GM21515 (cell line): ENCODE results near the gene PCDHGA1.
"Not testable (repeated sequence)": the region's sequence is repeated elsewhere in the genome, so short reads cannot be mapped to it uniquely, and the experiment has no call there.

Source experiments
- ATAC-seq: cut with Tn5 transposase; IDR thresholded peaks from one replicate; pipeline ENCODE4 v1.9.1; 2021; ENCODE audit not compliant: unreplicated experiment

Gene PCDHGA1

GRCh38 chr5:141346017-141346416 is 15.7 kb downstream of the PCDHGA1 start:
- not testable (repeated sequence) for ATAC-seq

GRCh38 chr5:141349917-141350619 is 19.8 kb downstream of the PCDHGA1 start, which contains the start of gene PCDHGB1:
PCDHGB1 (plus strand) TSS chr5:141350099; CDS start chr5:141350261, 162 bp downstream.
- ATAC-seq = no peak

DNA sequence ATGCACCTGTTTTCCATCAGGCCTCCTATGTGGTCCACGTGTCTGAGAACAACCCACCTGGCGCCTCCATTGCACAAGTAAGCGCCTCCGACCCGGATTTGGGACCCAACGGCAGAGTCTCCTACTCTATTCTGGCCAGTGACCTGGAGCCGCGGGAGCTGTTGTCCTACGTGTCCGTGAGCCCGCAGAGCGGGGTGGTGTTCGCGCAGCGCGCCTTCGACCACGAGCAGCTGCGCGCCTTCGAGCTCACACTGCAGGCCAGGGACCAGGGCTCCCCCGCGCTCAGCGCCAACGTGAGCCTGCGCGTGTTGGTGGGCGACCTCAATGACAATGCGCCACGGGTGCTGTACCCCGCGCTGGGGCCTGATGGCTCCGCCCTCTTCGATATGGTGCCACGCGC is 21.3 kb downstream of the PCDHGA1 start:
- no peak for ATAC-seq

DNA sequence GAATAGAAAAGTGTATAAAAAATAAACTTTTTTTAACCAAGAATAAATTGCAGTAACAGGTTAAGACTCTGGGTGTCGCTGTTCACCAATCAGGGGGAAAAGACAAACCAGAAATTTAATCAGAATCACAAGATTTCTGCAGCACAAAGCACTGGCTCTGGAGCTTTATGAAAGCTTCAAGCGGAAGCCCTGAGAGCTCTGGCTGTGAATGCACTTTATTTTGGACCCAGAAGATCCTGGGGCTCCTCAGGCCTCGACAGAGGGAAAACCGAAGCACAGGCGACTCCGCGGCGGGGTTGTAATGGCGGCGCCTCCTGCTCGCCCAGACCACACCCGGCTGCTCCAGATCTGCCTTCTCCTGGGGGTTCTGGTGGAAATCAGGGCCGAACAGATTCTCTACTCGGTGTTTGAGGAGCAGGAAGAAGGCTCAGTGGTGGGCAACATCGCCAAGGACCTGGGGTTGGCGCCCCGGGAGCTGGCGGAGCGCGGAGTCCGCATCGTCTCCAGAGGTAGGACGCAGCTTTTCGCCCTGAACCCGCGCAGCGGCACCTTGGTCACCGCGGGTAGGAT is 24.7 kb downstream of the PCDHGA1 start, which contains the start of gene PCDHGA4:
TSS of gene PCDHGA4 (plus strand) at position 122 of the 570 bp plus-strand sequence. CDS start at position 209, 87 bp downstream.
- no peak for ATAC-seq

- no peak for ATAC-seq
Observed at GRCh38 chr5:141355641-141356040, 25.3 kb downstream of the PCDHGA1 start.

GRCh38 chr5:141356133-141356532 is 25.8 kb downstream of the PCDHGA1 start:
- ATAC-seq = no peak

DNA sequence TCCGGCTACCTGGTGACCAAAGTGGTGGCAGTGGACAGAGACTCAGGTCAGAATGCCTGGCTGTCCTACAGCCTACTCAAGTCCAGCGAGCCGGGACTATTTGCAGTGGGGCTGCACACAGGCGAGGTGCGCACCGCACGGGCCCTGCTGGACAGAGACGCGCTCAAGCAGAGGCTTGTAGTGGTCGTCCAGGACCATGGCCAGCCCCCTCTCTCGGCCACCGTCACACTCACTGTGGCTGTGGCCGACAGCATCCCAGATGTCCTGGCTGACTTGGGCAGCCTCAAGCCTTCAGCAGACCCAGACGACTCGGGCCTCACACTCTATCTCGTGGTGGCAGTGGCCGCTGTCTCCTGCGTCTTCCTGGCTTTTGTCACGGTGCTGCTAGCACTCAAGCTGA is 26.6 kb downstream of the PCDHGA1 start:
- no peak for ATAC-seq

- peak; percentile 63 for ATAC-seq
Observed at GRCh38 chr5:141359790-141360426, 29.6 kb downstream of the PCDHGA1 start, which contains the start of gene PCDHGB2. PCDHGB2 (plus strand) TSS chr5:141359994; CDS start chr5:141360136, 142 bp downstream.

GRCh38 chr5:141360685-141361084 is 30.4 kb downstream of the PCDHGA1 start:
- no peak for ATAC-seq

DNA sequence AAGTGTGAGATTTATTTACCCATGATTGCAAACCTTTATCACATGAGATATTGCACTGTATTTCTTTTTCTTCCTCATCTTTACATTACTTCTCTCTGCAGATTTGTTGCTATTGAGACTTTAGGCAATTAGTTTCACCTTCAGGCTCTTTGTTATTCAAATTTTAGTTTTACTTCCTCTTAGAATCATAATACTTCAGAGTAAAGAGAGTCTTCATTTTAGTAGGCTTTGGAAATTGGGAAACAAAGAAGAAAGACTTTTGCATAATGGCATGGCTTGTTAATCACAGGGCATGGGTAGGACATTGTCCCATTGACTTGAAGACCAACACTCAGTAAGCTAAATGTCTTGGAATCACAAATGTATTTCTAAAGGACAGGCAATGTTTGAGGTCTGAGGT is 32.4 kb downstream of the PCDHGA1 start:
- no peak for ATAC-seq

GRCh38 chr5:141363952-141364660 is 33.8 kb downstream of the PCDHGA1 start, which contains the start of gene PCDHGA5:
PCDHGA5 (plus strand) TSS chr5:141364162; CDS start chr5:141364331, 169 bp downstream.
- ATAC-seq = no peak

- no peak for ATAC-seq
Observed at GRCh38 chr5:141366016-141366896, 35.9 kb downstream of the PCDHGA1 start.

DNA sequence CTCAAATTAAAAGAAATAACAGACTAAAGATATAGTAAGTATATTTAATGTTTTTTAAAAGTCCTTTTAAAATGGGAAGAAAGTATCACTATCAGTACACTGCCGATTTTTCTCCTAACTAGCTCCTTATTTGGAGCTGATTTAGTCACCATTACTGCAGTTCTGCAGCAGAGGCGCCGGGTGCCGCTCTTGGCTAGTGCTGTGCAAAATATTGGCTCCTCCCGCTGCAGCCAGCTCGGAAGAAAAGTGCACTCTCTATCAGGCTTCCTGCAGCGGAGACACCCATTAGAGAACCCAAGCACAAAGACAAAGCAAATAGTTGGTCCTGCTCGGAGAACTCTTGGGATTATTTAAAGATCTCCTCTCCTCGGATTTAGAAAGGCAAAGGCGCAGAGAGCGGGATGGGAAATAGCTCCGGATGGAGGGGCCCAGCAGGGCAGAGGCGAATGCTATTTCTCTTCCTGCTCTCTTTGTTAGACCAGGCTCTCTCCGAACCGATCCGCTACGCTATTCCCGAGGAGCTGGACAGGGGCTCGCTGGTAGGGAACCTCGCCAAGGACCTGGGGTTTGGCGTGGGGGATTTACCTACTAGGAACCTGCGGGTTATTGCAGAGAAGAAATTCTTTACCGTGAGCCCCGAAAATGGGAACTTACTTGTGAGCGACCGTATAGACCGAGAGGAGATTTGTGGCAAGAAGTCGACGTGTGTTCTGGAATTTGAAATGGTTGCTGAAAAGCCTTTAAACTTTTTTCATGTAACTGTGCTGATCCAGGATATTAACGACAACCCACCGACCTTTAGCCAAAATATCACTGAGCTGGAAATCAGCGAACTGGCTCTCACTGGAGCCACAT is 39.9 kb downstream of the PCDHGA1 start, which contains the start of gene PCDHGB3:
TSS of gene PCDHGB3 (plus strand) at position 249 of the 855 bp plus-strand sequence. CDS start at position 402, 153 bp downstream.
- peak; percentile 96 for ATAC-seq

DNA sequence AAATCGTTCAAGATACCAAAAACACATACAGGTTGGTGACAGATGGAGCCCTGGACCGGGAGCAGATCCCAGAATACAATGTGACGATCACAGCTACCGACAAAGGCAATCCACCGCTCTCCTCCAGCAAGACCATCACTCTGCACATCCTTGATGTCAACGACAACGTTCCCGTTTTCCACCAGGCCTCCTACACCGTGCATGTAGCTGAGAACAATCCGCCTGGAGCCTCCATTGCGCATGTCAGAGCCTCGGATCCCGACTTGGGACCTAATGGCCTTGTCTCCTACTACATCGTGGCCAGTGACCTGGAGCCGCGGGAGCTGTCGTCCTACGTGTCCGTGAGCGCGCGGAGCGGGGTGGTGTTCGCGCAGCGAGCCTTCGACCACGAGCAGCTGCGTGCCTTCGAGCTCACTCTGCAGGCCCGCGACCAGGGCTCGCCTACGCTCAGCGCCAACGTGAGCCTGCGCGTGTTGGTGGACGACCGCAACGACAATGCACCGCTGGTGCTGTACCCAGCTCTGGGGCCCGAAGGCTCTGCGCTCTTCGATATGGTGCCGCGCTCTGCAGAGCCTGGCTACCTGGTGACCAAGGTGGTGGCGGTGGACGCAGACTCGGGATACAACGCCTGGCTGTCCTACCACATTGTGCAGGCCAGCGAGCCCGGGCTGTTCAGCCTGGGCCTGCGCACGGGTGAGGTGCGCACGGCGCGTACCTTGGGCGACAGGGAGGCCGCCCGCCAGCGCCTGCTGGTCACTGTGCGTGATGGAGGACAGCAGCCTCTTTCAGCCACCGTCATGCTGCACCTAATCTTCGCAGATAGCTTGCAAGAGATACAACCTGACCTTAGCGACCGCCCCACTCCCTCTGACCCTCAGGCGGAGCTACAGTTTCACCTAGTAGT is 41.5 kb downstream of the PCDHGA1 start:
- ATAC-seq = no peak

- no peak for ATAC-seq
Observed at GRCh38 chr5:141373673-141374317, 43.5 kb downstream of the PCDHGA1 start, which contains the start of gene PCDHGA6. PCDHGA6 (plus strand) TSS chr5:141373891; CDS start chr5:141374084, 193 bp downstream.

- ATAC-seq = no peak
Observed at GRCh38 chr5:141374627-141375026, 44.3 kb downstream of the PCDHGA1 start.

DNA sequence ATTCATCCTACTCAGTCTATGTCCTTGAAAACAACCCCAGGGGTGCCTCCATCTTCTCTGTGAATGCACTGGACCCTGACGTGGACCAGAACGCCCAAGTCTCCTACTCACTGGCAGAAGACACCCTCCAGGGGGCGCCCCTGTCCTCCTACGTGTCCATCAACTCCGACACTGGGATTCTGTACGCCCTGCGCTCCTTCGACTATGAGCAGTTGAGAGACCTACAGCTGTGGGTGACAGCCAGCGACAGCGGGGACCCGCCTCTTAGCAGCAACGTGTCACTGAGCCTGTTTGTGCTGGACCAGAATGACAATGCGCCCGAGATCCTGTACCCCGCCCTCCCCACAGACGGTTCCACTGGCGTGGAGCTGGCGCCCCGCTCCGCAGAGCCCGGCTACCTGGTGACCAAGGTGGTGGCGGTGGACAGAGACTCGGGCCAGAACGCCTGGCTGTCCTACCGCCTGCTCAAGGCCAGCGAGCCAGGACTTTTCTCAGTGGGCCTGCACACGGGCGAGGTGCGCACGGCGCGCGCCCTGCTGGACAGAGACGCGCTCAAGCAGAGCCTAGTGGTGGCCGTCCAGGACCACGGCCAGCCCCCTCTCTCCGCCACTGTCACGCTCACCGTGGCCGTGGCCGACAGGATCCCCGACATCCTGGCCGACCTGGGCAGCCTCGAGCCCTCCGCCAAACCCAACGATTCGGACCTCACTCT is 45.3 kb downstream of the PCDHGA1 start:
- ATAC-seq = not testable (repeated sequence)
